ENCODE measurements around the gene KRTAP10-4. TPM values are rescaled to one million over a fixed set of nuclear protein-coding genes. Genes with fewer than 3 reads are reported as not detected.
"Not testable (repeated sequence)": the region's sequence is repeated elsewhere in the genome, so short reads cannot be mapped to it uniquely, and the experiment has no call there.

The KRTAP10-4 gene
- total and polyA plus RNA-seq, 7 donors = not detected

GRCh38 chr21:44556879-44557278 lies 16.6 kb upstream of the KRTAP10-4 start:
- Histone ChIP-seq H3K9me3 (no peaks in the 10 kb centered on the region), H3K36me3 (ENCODE audit: insufficient read depth in 1 of 2, low read depth in 1 of 2) (no peaks in the 10 kb centered on the region), H3K27ac (no peak overlapping the region), H3K4me3 (no peak overlapping the region), H3K4me1 (no peaks in the 10 kb centered on the region), H3K27me3 (ENCODE audit: insufficient read depth in 3 of 3, low read length in 2 of 3) (peaks cover 0 to 62% (median 11%) of the 10 kb centered on the region in 3 donors)
- WGBS, 3 donors = 63 to 68% (median 67%) methylated on average over 9 of the region's 9 CpGs
- no peak for ATAC-seq
- no peak for DNase-seq
- intact Hi-C loops (cut with DNase I) = no loop called here
- no peak for TF ChIP-seq CTCF (IDR thresholded peaks at IDR 0.05)

GRCh38 chr21:44557491-44558328 lies 15.8 kb upstream of the KRTAP10-4 start:
- H3K9me3 ChIP-seq = peaks cover 4% of the 10 kb centered on the region
- H3K27me3 ChIP-seq (ENCODE audit: insufficient read depth in 3 of 3, low read length in 2 of 3) = peaks cover 0 to 54% (median 10%) of the 10 kb centered on the region in 3 donors
- H3K27ac ChIP-seq = no peak overlapping the region
- no peak for TF ChIP-seq CTCF (IDR thresholded peaks at IDR 0.05)
- WGBS, 3 donors = 21 to 32% (median 28%) methylated on average over 29 to 30 of the region's 30 CpGs
- H3K4me3 ChIP-seq = no peak overlapping the region
- ATAC-seq (no peak), DNase-seq (no peak)
- no peaks in the 10 kb centered on the region for H3K36me3 ChIP-seq (ENCODE audit: insufficient read depth in 1 of 2, low read depth in 1 of 2)
- intact Hi-C loops (cut with DNase I) = no loop called here
- H3K4me1 ChIP-seq = no peaks in the 10 kb centered on the region

- DNase-seq; intact Hi-C loops (cut with DNase I); H3K36me3 ChIP-seq (ENCODE audit: insufficient read depth in 1 of 2, low read depth in 1 of 2); H3K27ac ChIP-seq; H3K4me3 ChIP-seq; ATAC-seq; H3K4me1 ChIP-seq; H3K9me3 ChIP-seq: not testable (repeated sequence)
- WGBS, 3 donors = 34 to 54% (median 35%) methylated on average over 5 to 10 of the region's 10 CpGs
- H3K27me3 ChIP-seq (ENCODE audit: insufficient read depth in 3 of 3, low read length in 2 of 3) = peaks cover 0 to 51% (median 8%) of the 10 kb centered on the region in 3 donors
Observed at GRCh38 chr21:44558329-44558675, 15.2 kb upstream of the KRTAP10-4 start.

GRCh38 chr21:44558695-44559094 lies 14.8 kb upstream of the KRTAP10-4 start, which contains the start of gene KRTAP10-3:
Gene KRTAP10-3, minus strand, starts transcription at chr21:44558795. Its CDS starts 80 bp downstream, at chr21:44558715.
- TF ChIP-seq CTCF (IDR thresholded peaks at IDR 0.05) = no peak
- WGBS, 3 donors = 41 to 49% (median 44%) methylated on average over 5 of the region's 5 CpGs
- no peak for ATAC-seq
- Histone ChIP-seq H3K9me3 (peaks cover 10% of the 10 kb centered on the region), H3K27ac (no peak within 1 kb of the TSS), H3K27me3 (ENCODE audit: insufficient read depth in 3 of 3, low read length in 2 of 3) (peaks cover 0 to 49% (median 8%) of the 10 kb centered on the region in 3 donors), H3K4me3 (no peak within 1 kb of the TSS), H3K36me3 (ENCODE audit: insufficient read depth in 1 of 2, low read depth in 1 of 2) (no peaks in the 10 kb centered on the region), H3K4me1 (no peaks in the 10 kb centered on the region)
- intact Hi-C loops (cut with DNase I) = no loop called here
- DNase-seq = no peak

- Histone ChIP-seq H3K4me3 (no peak overlapping the region), H3K4me1 (no peaks in the 10 kb centered on the region), H3K36me3 (ENCODE audit: insufficient read depth in 1 of 2, low read depth in 1 of 2) (no peaks in the 10 kb centered on the region), H3K27me3 (ENCODE audit: insufficient read depth in 3 of 3, low read length in 2 of 3) (peaks cover 0 to 27% (median 0%) of the 10 kb centered on the region in 3 donors), H3K27ac (no peak overlapping the region), H3K9me3 (peaks cover 10% of the 10 kb centered on the region)
- ATAC-seq (no peak), DNase-seq (no peak)
- intact Hi-C loops (cut with DNase I) = no loop called here
- TF ChIP-seq CTCF (IDR thresholded peaks at IDR 0.05) = no peak
- WGBS, 3 donors = 88 to 98% (median 94%) methylated on average over 1 of the region's 1 CpG
Observed at GRCh38 chr21:44564099-44564498, 9.4 kb upstream of the KRTAP10-4 start.

Measured in psoas muscle (tissue), 8 donors.